HEK293T (cell line): Measurements from ENCODE around the gene SLC35F2.

ENCODE experiments used
- ARNT ChIP-seq: fragments of 450-650 bp; IDR thresholded peaks from 2 replicates; pipeline ENCODE4 v1.6.1; 2017; ENCODE audit warnings: mild to moderate bottlenecking
- BHLHE40 ChIP-seq: fragments of 450-650 bp; IDR thresholded peaks from 2 replicates; pipeline ENCODE4 v1.6.1; 2016; ENCODE audit warnings: mild to moderate bottlenecking, moderate library complexity, borderline replicate concordance
- CTBP1 ChIP-seq: fragments of 450-650 bp; IDR thresholded peaks from 2 replicates; pipeline ENCODE4 v1.6.1; 2016; ENCODE audit warnings: borderline replicate concordance
- ELF4 ChIP-seq: fragments of 450-650 bp; IDR thresholded peaks from 2 replicates; pipeline ENCODE4 v1.6.1; 2017; ENCODE audit warnings: antibody characterized with exemption
- FOXA1 ChIP-seq: fragments of 450-650 bp; IDR thresholded peaks from 2 replicates; pipeline ENCODE4 v1.6.1; 2016; ENCODE audit warnings: mild to moderate bottlenecking
- TARDBP ChIP-seq: fragments of 450-650 bp; IDR thresholded peaks from 2 replicates; pipeline ENCODE4 v1.6.1; 2016
- TF ChIP-seq, protein P1 (sequence below): fragments of 450-650 bp; IDR thresholded peaks from 2 replicates; pipeline ENCODE4 v1.6.1; 2016

DNA sequence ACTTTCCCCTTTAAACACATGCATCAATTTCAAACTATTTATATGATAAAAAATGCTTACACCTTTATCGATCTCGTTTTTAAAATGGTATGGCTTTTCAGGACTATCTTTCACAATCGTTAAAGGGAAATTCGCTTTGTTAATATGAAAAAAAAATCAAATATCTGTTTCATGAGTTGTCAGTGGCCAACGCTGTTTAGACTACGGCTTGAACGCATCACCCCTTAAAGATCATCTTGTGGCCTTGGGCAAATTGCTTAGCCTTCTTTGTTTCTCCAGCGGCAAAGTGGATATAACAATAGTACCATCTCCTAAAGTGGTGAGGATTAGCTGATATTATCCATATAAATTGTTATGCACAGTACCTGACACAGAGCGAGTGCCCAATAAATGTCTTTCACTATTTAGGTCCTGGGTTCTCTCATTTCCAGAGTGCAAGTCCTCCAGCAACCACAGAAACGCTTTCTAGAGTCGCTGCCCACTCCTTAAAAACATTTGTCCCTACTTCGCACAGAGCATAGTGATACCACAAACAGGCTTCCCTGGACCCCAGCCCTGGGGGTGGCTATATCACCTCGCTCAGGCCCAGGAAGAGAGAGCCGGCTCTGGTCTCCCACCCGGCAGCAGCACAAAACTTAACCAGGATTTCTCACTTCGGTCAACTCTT, 904 bp downstream of the SLC35F2 start:
- no peak for TF ChIP-seq TARDBP
- no peak for TF ChIP-seq BHLHE40
- TF ChIP-seq, protein P1, sequence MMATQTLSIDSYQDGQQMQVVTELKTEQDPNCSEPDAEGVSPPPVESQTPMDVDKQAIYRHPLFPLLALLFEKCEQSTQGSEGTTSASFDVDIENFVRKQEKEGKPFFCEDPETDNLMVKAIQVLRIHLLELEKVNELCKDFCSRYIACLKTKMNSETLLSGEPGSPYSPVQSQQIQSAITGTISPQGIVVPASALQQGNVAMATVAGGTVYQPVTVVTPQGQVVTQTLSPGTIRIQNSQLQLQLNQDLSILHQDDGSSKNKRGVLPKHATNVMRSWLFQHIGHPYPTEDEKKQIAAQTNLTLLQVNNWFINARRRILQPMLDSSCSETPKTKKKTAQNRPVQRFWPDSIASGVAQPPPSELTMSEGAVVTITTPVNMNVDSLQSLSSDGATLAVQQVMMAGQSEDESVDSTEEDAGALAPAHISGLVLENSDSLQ: no peak
- no peak for TF ChIP-seq FOXA1
- no peak for TF ChIP-seq ELF4
- no peak for TF ChIP-seq CTBP1
- TF ChIP-seq ARNT: no peak
